GM12891 (cell line): ENCODE measurements around the gene PCBP4.

Source experiments
- POLR2A ChIP-seq: IDR thresholded peaks from 2 replicates; pipeline ENCODE4 v1.6.1; 2011; ENCODE audit warnings: low read depth, low read length, control low read depth
- TAF1 ChIP-seq: IDR thresholded peaks from 2 replicates; pipeline ENCODE4 v1.6.1; 2011; ENCODE audit warnings: low read depth, low read length, control low read depth

DNA sequence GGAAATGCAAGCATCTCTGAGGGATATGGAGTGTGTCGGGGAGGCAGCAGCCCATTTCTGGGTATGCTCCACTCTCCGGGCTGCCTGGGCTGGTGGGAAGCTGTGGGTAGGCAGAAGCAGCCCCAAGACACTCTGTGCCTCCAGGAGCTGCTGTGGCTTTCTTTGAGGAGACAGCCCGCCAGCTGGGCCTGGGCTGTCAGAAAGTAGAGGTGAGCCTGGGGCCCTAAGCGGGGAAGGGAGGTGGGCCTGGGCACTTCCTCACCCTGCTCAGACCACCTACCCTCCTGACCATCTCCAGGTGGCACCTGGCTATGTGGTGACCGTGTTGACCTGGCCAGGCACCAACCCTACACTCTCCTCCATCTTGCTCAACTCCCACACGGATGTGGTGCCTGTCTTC is 17.8 kb upstream of the PCBP4 start:
- TF ChIP-seq TAF1 (no peak), POLR2A (no peak)
